Activated CD8-positive, alpha-beta memory T cell treated with anti-CD3 and anti-CD28 coated beads, Interleukin-2, amount 50 U/mL, for 1 hour (primary cell): Measurements from ENCODE around the gene NELL2.

Experiments
- DNase-seq: peaks from one replicate; pipeline ENCODE4 v3.0.0-alpha.2; 2020; ENCODE audit errors: extremely low read depth

The NELL2 gene

GRCh38 chr12:44476683-44477082 lies 399.4 kb downstream of the NELL2 start:
- no peak for DNase-seq

GRCh38 chr12:44465139-44465538 lies 411.0 kb downstream of the NELL2 start:
- DNase-seq: no peak

GRCh38 chr12:44464180-44464579 lies 411.9 kb downstream of the NELL2 start:
- DNase-seq: no peak

- DNase-seq: no peak
Observed at GRCh38 chr12:44462729-44463128, 413.4 kb downstream of the NELL2 start.

GRCh38 chr12:44460261-44460660 lies 415.9 kb downstream of the NELL2 start:
- DNase-seq: no peak

- no peak for DNase-seq
Observed at GRCh38 chr12:44459569-44459968, 416.5 kb downstream of the NELL2 start.
